HepG2 (cell line): Measurements from ENCODE around the gene NOL4L. TPM values are rescaled to one million over a fixed set of nuclear protein-coding genes. Genes with fewer than 3 reads are reported as not detected.

ENCODE experiments used
- DNMT1 ChIP-seq: sonication (generic); formaldehyde crosslinking; IDR thresholded peaks from 2 replicates; pipeline ENCODE4 v1.5.1; 2020; ENCODE audit warnings: mild to moderate bottlenecking, missing genetic modification reagents
- ERF ChIP-seq: IDR thresholded peaks from 2 replicates; pipeline ENCODE4 v1.6.1; 2018; ENCODE audit warnings: missing biosample characterization, missing genetic modification reagents
- HDAC2 ChIP-seq: sonication (generic); formaldehyde crosslinking; IDR thresholded peaks from 2 replicates; pipeline ENCODE4 v1.4.0; 2020; ENCODE audit warnings: missing genetic modification reagents
- KLF15 ChIP-seq: sonication (generic); formaldehyde crosslinking; IDR thresholded peaks from 2 replicates; pipeline ENCODE4 v1.8.1; 2023; ENCODE audit warnings: borderline replicate concordance, mild to moderate bottlenecking, inconsistent platforms, missing genetic modification reagents, mixed read lengths
- MAFF ChIP-seq: IDR thresholded peaks from 2 replicates; pipeline ENCODE4 v1.6.1; 2011; ENCODE audit warnings: low read depth, low read length, improper control_type of control experiment
- MED1 ChIP-seq: sonication (generic); formaldehyde crosslinking; IDR thresholded peaks from 2 replicates; pipeline ENCODE4 v1.4.0; 2020; ENCODE audit warnings: missing genetic modification reagents
- MEF2D ChIP-seq: sonication (generic); formaldehyde crosslinking; IDR thresholded peaks from 2 replicates; pipeline ENCODE4 v1.5.1; 2020; ENCODE audit warnings: mild to moderate bottlenecking, missing genetic modification reagents
- PHB2 ChIP-seq: fragments of 450-650 bp; IDR thresholded peaks from 2 replicates; pipeline ENCODE4 v1.6.1; 2018; ENCODE audit not compliant: partially characterized antibody
- TEAD3 ChIP-seq: optimal IDR thresholded peaks from 2 replicates; pipeline ENCODE3; 2016; ENCODE audit warnings: borderline replicate concordance
- ZFP1 ChIP-seq: IDR thresholded peaks from 2 replicates; pipeline ENCODE4 v1.6.1; 2016
- ZNF224 ChIP-seq: sonication (generic); formaldehyde crosslinking; IDR thresholded peaks from 2 replicates; pipeline ENCODE4 v1.5.0; 2020; ENCODE audit warnings: mild to moderate bottlenecking, missing genetic modification reagents
- ZNF274 ChIP-seq: sonication (generic); formaldehyde crosslinking; IDR thresholded peaks from 2 replicates; pipeline ENCODE4 v1.5.1; 2020; ENCODE audit warnings: mild to moderate bottlenecking, missing genetic modification reagents
- ZNF550 ChIP-seq: sonication (generic); formaldehyde crosslinking; IDR thresholded peaks from 2 replicates; pipeline ENCODE4 v1.4.0; 2020; ENCODE audit warnings: mild to moderate bottlenecking, missing genetic modification reagents, borderline replicate concordance
- ZNF556 ChIP-seq: sonication (generic); formaldehyde crosslinking; IDR thresholded peaks from 2 replicates; pipeline ENCODE4 v1.4.0; 2020; ENCODE audit warnings: mild to moderate bottlenecking, missing genetic modification reagents, borderline replicate concordance
- ZNF782 ChIP-seq: sonication (generic); formaldehyde crosslinking; IDR thresholded peaks from 2 replicates; pipeline ENCODE4 v1.4.0; 2020; ENCODE audit warnings: missing genetic modification reagents, mild to moderate bottlenecking, borderline replicate concordance
- polyA plus RNA-seq, 8 experiments: library from polyadenylated mRNA; depleted of rRNA in 3 of 8; stranded (reverse) in 7 of 8; unstranded in 1 of 8; fragments of >200 nt; fragmentation: Illumina TruSeq in 4 of 8; extraction: Trizol in 4 of 8; gene quantifications; 2 replicates each; pipeline versions ENCODE4 v1.2.1 to v1.2.3, GENCODE V29; 2011 to 2016; ENCODE audit warnings: low read depth in 4 of 8, missing spikeins in 1 of 8, mixed read lengths in 1 of 8; ENCODE audit not compliant: insufficient read depth in 1 of 8
- total RNA-seq, 5 experiments: library from RNA; depleted of rRNA; stranded (reverse); fragments of >200 nt; fragmentation: Illumina TruSeq; extraction: Trizol; gene quantifications; 2 replicates each; pipeline ENCODE4 v1.2.3, GENCODE V29; 2016; ENCODE audit warnings: low read depth in 1 of 5
- TF ChIP-seq, protein P1 (sequence below): sonication (generic); formaldehyde crosslinking; conservative IDR thresholded peaks from 2 replicates; pipeline ENCODE4 v1.4.0; 2020; ENCODE audit warnings: missing genetic modification reagents
- TF ChIP-seq, protein P2 (sequence below): sonication (generic); formaldehyde crosslinking; IDR thresholded peaks from 2 replicates; pipeline ENCODE4 v1.4.0; 2020; ENCODE audit warnings: missing genetic modification reagents, borderline replicate concordance
- TF ChIP-seq, protein P3 (sequence below): IDR thresholded peaks from 2 replicates; pipeline ENCODE4 v1.6.1; 2018; ENCODE audit warnings: missing genetic modification reagents, mild to moderate bottlenecking, missing compliant biosample characterization
- TF ChIP-seq, protein P4 (sequence below): sonication (generic); formaldehyde crosslinking; IDR thresholded peaks from 2 replicates; pipeline ENCODE4 v1.5.1; 2020; ENCODE audit warnings: missing genetic modification reagents, mild to moderate bottlenecking, borderline replicate concordance

The NOL4L gene
- total and polyA plus RNA-seq, 2 of the 13 experiments (the other 11 are each of a cell fraction or from before 2014, with no cell fraction given): 16.6 to 35.4 TPM

DNA sequence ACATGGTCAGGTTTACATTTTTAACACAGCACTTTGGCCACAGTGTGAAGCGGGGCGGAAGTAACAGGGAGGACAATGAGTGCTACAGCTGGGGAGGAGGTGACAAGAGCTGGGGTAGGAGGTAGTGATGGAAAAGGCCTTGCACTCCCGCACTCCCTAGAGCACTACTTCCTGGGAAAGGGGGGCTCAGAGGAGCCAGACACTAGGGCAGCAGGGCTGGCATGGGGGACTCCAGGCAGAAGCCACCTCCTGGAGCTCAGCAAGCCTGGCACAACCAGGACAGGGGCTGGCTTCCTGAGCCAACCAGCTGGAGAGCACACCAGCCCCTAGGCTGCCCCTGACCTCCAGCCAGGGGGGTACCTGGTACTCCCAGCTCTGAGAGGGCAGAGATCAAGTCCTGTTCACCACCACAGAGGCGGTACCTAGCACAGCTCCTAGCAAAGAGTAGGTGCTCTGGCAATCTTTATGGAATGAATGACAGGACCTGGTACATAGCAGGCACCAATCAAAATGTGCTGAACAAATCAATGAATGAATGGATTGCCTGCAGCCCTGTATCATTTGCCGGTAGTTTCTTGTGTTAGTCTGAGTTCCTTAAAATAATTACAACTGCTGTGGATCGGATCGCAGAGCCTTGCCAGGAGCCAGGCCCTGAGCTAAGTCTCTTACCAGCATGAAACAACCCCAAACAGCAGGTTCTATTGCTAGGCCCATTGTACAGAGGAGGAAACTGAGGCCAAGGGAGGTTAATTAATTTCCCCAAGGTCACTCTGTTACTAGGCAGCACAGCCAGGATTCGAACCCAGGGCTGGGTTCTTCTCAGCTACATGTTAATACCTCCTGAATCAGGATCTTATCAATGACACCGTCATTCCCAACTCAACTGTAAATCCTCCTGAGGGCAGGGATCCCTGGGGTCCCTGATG lies 15.5 kb downstream of the NOL4L start (continued):
- TF ChIP-seq, protein P1, sequence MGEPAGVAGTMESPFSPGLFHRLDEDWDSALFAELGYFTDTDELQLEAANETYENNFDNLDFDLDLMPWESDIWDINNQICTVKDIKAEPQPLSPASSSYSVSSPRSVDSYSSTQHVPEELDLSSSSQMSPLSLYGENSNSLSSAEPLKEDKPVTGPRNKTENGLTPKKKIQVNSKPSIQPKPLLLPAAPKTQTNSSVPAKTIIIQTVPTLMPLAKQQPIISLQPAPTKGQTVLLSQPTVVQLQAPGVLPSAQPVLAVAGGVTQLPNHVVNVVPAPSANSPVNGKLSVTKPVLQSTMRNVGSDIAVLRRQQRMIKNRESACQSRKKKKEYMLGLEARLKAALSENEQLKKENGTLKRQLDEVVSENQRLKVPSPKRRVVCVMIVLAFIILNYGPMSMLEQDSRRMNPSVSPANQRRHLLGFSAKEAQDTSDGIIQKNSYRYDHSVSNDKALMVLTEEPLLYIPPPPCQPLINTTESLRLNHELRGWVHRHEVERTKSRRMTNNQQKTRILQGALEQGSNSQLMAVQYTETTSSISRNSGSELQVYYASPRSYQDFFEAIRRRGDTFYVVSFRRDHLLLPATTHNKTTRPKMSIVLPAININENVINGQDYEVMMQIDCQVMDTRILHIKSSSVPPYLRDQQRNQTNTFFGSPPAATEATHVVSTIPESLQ (CRISPR knock-in tag): no peak
- TF ChIP-seq HDAC2 (CRISPR knock-in tag) (peak; percentile 50), ZNF550 (no peak), ZNF224 (CRISPR knock-in tag) (0 out of 2 replicates have a peak, but pooled peaks have one; percentile 61), MEF2D (CRISPR knock-in tag) (0 out of 2 replicates have a peak, but pooled peaks have one; percentile 18), ZNF782 (no peak), MAFF (no peak), PHB2 (no peak), ERF (no peak; the same call in 1 of the 2 replicates), DNMT1 (CRISPR knock-in tag) (no peak), ZNF556 (CRISPR knock-in tag) (0 out of 2 replicates have a peak, but pooled peaks have one; percentile 21), TEAD3 (peak; percentile 68), ZNF274 (CRISPR knock-in tag) (no peak), KLF15 (CRISPR knock-in tag) (no peak), ZFP1 (CRISPR knock-in tag) (no peak), MED1 (CRISPR knock-in tag) (0 out of 2 replicates have a peak, but pooled peaks have one; percentile 24)
- TF ChIP-seq, protein P2, sequence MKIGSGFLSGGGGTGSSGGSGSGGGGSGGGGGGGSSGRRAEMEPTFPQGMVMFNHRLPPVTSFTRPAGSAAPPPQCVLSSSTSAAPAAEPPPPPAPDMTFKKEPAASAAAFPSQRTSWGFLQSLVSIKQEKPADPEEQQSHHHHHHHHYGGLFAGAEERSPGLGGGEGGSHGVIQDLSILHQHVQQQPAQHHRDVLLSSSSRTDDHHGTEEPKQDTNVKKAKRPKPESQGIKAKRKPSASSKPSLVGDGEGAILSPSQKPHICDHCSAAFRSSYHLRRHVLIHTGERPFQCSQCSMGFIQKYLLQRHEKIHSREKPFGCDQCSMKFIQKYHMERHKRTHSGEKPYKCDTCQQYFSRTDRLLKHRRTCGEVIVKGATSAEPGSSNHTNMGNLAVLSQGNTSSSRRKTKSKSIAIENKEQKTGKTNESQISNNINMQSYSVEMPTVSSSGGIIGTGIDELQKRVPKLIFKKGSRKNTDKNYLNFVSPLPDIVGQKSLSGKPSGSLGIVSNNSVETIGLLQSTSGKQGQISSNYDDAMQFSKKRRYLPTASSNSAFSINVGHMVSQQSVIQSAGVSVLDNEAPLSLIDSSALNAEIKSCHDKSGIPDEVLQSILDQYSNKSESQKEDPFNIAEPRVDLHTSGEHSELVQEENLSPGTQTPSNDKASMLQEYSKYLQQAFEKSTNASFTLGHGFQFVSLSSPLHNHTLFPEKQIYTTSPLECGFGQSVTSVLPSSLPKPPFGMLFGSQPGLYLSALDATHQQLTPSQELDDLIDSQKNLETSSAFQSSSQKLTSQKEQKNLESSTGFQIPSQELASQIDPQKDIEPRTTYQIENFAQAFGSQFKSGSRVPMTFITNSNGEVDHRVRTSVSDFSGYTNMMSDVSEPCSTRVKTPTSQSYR: 0 out of 2 replicates have a peak, but pooled peaks have one; percentile 16
- TF ChIP-seq, protein P3, sequence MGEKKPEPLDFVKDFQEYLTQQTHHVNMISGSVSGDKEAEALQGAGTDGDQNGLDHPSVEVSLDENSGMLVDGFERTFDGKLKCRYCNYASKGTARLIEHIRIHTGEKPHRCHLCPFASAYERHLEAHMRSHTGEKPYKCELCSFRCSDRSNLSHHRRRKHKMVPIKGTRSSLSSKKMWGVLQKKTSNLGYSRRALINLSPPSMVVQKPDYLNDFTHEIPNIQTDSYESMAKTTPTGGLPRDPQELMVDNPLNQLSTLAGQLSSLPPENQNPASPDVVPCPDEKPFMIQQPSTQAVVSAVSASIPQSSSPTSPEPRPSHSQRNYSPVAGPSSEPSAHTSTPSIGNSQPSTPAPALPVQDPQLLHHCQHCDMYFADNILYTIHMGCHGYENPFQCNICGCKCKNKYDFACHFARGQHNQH (CRISPR knock-in tag): no peak
- TF ChIP-seq, protein P4, sequence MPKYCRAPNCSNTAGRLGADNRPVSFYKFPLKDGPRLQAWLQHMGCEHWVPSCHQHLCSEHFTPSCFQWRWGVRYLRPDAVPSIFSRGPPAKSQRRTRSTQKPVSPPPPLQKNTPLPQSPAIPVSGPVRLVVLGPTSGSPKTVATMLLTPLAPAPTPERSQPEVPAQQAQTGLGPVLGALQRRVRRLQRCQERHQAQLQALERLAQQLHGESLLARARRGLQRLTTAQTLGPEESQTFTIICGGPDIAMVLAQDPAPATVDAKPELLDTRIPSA (CRISPR knock-in tag): no peak
